Sciatic nerve (tissue), 2 donors: ENCODE results near the gene MTFR1L. TPM values are rescaled to one million over a fixed set of nuclear protein-coding genes. Genes with fewer than 3 reads are reported as not detected.
A peak's percentile ranks its signal among the peaks of the same experiment; 100 is the strongest.

ENCODE experiments used
- ATAC-seq: fragments of 200-7000 bp; cut with Tn5 transposase; one replicate; pipeline ENCODE4 v1.9.1; 2020; ENCODE audit warnings: mild to moderate bottlenecking, moderate library complexity
- DNase-seq: peaks from one replicate; pipeline ENCODE4 v3.0.0-alpha.2; 2020; ENCODE audit warnings: low spot score
- intact Hi-C: fragments of 100-400 bp; cut with DNase I; formaldehyde crosslinking; loops from one replicate; pipeline ENCODE4 v1.14.2; 2022
- total RNA-seq: library from RNA; stranded (reverse); fragmentation: NEBNext Ultra II Directional; extraction: Animal tissue kit (Norgen Biotek cat#: 25700); gene quantifications from one replicate; pipeline ENCODE4 v1.2.1, GENCODE V29; 2021
- donor health status: DM: no; HTN: no; CAD: no.
- donor health status: DM: no; HTN: no; CAD: no.

Gene MTFR1L
- total RNA-seq, 1 donor from 2014 or later: 65.4 TPM

DNA sequence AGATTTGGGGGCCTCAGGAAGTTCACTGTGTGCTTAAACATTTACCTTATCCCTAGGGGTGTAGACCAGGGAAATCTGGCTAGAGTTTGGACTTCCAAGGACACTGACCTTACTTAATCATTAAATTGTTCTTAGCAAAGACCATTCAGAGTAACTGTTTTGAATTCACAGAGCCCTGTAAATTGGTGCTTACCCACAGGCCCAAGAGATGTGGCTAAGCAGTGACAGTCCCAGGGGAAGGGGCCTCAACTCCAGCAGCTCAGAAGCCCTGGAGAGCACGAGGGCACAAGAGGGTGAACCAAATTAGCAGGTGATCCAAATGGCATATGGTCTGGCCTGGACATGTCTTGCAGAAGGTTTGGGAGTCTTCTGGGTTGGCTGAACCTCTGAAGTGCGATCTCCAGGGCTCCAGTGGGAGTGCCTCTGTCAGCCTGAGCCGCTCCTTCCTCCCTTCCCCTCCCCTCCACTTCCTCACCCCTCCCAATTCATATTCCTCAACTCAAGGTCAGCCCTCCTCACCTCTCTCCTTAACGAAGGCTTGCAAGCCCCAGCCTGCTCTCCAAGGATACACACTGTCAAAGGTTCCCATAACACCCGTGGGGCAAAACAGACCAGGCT is 51.4 kb downstream of the MTFR1L start:
- DNase-seq: peak; percentile 37
- intact Hi-C loops: no loop called here
- ATAC-seq: no peak

DNA sequence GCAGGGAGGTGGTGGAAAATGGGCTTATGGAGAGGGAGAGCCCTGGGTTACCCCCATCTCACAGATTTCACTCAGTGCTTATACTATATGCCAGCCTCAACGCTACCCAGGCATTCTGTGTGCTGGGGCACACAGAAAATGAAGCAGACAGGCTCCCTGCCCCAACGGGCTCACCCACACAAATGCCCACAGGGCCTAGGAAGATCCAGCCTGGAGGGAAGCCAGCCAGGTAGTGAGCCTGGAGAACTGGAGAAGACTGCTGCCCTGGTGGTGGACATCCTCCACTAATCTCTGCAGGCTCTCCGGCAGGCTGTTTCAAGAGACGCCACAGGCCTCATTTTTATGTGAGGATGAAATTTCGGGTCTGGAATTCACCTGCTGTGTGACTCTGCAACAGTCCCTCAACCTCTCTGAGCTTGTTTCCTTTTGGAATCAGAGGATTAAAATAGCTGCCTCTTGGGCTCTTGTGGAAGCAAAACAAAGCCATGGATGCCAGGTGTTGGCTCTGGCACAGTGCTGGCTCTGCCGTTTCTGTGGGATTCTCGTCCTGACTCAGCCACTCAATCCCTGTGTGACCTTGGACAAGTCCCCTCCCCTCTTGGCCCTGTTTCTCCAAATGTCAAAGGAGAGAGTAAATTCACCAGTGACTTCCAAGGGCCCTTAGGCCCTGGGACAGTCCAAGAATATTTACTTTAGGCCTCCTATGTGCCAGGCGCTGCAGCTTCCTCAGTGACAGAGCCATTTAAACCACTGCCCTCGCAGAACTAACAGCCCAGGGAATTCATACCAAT is 52.1 kb downstream of the MTFR1L start:
- ATAC-seq: no peak
- intact Hi-C loops: no loop called here
- DNase-seq: peak; percentile 53

DNA sequence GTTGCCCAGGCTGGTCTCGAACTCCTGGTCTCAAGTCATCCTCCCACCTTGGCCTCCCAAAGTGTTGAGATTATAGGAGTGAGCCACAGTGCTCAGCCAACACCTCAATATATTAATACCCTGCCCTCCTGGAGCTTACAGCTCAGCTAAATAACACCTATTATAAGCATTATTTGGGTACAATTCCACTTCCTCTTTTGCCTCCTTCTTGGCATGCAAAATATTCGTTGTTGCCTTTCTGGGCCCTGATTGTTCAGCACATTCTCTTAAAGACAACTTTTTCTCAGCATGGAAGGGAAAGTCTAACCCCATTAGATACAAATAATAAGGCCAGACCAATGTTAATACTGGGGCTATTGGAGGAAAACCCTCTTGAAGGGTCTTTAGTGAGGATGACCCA is 53.0 kb downstream of the MTFR1L start:
- DNase-seq: no peak
- no peak for ATAC-seq
- intact Hi-C loops: no loop called here

DNA sequence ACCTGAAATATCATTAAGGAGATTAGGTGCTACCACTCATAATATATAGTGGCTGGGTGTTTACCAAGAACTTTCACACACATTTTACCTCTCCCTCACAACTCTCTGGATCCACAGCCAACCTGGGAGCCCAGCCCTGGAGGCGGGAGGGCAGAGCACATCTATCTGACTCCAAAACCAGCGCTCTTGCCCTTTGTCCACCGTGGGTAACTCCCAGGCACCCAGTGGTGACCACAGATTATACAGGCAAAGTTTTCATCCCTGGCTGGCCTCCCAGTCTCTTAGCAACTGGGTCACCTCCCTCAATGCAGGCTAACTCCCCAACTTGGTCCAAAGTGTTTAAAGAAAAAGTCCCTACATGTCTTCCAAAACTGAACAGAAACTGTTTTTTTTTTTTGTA is 53.4 kb downstream of the MTFR1L start:
- ATAC-seq (no peak), DNase-seq (no peak)
- intact Hi-C loops: no loop called here

DNA sequence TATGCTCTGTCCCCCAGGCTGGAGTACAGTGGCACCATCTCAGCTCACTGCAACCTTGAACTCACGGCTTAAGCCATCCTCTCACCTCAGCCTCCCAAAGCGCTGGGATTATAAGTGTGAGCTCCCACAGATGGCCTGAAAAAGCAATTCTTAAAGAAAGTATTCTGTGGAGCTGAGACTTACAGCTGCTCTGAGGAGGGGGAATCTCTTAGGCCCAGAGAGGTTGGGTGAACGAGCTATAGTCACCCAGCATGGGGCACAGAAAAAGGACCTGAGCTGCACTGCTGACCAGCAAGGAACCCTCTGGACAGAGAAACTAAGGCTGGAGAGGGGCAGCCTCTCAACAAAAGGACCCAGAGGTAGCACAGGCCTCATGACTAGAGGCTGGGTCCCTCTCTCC is 54.5 kb downstream of the MTFR1L start:
- no peak for DNase-seq

DNA sequence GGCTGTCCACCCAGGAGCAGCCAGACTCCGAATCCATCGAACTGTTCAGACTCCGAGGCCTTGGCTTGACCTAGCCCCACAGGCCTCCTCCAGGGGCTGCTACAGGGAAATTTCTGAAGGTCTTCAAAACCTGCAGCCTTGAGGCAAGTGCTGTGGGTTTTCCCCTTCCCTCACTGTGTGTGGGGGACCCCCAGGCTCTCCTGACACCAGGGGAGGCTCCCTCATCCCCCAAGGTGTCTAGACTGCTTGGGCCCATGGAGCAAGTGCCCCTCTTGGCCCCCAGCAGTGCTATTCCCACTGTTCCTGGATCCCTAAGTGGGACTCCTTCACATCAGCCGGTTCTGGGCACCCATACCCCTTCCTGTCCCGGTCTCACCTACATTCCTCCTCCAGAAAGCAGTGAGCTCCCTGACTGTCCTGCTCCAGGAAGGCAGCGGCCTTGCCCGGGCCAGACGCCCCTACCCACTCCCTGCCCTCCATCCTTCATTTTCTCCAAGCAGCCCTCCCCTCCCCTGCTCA is 54.9 kb downstream of the MTFR1L start:
- DNase-seq (no peak), ATAC-seq (peak; percentile 3)
- intact Hi-C loops: no loop called here

More for the DNA sequence above, 54.5 kb downstream of the MTFR1L start:
- ATAC-seq: no peak
- intact Hi-C loops: no loop called here

DNA sequence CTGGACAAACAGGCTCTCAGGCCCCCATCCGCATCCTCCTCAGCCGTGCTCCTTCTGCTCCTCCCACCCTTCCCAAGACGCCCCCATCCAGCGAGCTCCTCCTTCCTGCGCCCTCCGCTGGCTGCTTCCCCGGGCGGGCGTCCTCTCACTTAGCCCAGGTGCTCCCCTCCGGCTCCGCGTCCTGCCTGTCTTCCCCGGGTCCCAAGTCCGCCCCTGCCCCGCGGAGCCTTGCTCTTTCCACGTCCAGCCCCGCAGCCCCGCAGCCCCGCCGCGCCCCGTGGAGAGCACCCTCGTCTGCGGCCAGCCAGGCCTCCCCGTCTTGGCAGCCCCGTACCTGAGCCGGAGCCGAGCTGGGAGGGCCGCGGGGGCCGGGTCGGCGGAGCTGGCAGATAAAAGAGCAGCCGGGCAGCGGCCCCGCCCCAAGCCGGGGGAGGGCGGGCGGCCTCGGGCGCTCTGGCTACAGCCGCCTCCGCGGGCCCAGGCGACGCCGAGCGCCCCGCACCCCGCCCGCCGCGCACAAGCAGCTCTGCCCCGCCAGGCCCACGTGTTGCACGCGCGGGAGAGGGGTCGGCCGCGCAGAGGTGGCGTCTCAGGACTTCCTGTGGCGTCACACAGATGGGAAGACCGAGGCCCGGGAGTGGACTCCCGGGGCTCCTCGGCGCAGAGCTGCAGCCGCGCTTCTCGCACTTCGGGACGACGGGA is 55.6 kb downstream of the MTFR1L start, which contains the start of gene PAQR7:
Gene PAQR7 (minus strand): TSS at position 555 of the 702 bp plus-strand sequence. CDS start 11,869 bp downstream, outside the sequence.
- intact Hi-C loops: no loop called here
- DNase-seq: peak; percentile 83
- ATAC-seq: peak; percentile 90

DNA sequence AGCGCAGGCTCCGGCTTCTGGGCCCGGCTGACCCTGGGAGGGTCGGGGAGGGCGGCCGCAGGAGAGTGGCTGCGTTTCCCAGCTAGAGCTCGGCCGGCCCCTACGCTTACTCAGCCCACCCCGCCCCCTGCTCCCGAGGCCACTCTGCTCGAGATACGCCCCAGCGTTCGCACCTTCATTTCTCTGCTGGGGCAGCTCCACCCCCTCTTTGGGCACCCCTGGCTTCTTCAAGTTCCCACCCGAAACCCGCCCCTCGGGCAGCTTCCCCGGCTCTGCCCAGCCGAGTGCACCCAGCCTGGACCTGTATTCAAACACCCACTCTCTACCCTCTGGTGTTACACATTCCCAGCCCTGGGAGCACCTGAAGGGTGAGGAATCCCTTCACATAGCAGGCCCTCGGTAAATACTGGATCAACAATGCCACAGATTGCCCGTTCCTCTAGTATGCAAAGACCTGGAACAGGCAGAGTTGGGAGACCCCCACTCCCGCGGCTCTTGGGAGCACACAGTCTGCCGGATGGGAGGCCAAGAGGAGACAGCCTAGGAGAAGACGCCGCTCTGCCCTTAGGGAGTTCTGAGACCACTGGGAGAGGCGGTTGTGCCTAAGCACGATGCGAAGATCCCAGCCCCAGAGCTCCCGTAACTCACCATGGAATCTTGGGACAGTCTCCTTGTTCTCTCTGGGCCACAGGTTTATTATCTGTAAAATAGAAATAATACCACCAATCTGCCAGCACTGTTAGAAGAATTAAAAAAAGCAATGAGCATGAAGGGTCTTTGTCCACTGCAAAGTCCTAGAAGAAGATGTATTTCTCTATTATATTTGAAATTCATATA is 56.3 kb downstream of the MTFR1L start:
- intact Hi-C loops: no loop called here
- no peak for DNase-seq

DNA sequence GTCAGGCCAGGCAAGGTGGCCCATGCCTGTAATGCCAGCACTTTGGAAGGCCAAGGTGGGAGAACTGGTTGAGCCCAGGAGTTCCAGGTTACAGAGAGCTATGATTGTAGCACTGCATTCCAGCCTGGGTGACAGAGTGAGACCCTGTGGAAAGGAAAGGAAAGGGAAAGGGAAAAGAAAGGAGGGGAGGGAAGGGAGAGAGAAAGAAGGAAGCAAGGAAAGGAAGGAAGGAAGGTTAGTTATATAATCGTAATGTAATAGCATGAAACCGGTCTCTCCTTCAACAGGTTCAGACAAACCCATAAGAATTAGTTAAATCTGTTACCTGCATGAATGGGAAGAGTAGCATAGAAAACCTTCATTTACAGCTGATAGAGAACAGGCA is 56.9 kb downstream of the MTFR1L start:
- ATAC-seq (no peak), DNase-seq (no peak)
- intact Hi-C loops: no loop called here

More for the DNA sequence above, 56.3 kb downstream of the MTFR1L start:
- ATAC-seq: peak; percentile 64

DNA sequence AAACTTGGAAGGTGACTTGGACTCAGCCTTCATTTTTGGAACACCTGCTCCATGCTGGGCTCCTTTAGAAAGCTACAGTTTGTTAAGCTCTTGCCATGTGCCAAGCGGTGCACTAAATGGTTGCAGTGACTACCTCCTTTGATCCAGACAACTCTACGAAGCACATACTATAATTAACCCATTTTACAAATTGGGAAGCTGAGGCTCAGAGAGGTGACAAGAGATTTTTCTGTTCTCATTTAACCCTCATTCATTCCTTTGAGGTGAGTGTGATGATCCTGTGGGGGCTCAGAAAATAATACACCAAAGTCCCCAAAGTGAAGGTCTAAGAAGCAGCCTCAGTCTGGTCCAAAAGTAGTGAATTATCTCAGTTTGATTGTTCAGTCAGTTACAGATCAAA is 57.4 kb downstream of the MTFR1L start:
- DNase-seq (no peak), ATAC-seq (no peak)
- intact Hi-C loops: no loop called here

DNA sequence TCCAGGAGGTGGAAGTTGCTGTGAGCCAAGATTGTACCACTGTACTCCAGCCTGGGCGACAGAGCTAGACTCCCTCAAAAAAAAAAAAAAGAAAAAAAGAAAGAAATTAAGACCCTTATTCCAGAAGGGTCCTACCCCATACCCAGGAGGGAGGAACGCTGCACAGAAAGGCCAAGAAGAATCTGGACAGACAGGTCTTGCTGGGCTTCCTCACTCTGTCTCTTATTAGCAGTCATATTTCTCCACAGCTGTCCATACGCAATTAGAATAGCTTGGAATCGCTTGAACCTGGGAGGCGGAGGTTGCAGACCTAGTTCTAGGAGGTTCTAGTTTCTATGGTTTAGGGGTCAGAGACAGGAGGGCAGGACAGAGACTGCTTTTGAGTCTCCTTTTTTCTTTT is 58.9 kb downstream of the MTFR1L start:
- DNase-seq: no peak
- intact Hi-C loops: no loop called here
- ATAC-seq: no peak

DNA sequence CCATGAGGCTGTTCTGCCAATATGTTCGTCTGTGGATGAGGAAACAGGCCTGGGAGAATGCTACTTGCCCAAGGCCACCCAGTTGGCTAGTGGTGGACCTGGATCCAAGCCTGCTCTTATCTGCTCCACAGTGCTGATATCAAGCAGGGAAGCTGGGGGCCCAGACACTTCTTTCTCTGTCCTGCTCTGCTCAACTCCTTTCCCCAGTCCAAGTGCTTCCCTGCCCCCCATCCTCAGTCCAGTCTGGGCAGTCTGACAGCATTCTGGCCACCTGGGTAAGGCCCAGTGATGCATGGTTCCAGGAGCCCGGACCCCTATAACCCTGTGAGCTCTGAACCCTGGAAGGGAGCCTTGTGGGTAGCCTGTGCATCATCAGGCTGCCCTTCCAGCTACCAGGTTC is 59.9 kb downstream of the MTFR1L start:
- ATAC-seq: no peak
- DNase-seq: no peak
- intact Hi-C loops: no loop called here

DNA sequence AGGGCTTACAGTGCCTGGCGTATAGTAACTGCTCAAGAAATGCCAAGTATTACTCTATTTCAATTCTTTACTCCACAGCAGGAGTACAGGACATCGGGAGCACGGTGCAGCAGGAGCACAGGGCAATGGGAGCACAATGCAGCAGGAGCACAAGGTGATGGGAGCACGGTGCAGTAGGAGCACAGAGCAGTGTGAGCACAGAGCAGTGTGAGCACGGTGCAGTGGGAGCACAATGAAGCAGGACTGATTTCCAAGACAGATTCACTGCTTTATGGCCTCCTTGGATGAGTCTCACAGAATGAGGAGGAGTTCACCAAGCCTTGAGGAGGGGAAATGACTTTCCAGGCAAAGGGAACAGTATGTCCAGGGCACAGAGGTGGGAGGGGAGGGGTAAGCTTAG is 60.8 kb downstream of the MTFR1L start:
- DNase-seq (no peak), ATAC-seq (no peak)
- intact Hi-C loops: no loop called here

DNA sequence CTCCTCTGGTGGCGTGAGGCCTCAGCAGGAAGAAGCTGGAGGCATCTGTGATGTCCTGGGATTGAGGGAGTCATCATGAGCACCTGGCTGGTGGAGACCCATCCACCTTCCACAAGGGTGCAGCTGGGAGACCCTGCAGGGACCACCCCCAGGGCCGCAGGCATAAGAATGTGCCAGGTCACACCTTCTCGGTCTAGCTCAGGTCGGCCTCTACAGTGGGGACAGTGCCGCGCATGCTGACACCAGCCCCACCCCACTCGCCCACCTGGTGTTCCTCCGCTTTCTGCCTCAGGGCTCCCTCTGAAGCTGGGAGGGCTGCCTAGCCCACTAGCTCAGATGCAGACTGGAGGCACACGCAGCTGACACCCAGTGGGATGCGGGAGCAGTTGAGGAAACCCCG is 61.5 kb downstream of the MTFR1L start:
- peak; percentile 29 for ATAC-seq
- intact Hi-C loops: no loop called here
- DNase-seq: no peak

Other genes starting within 250 kb of the MTFR1L start
- gene MAN1C1, start 203.2 kb upstream of the MTFR1L start, total RNA-seq: 29.4 TPM
- gene SELENON, start 19.8 kb upstream of the MTFR1L start, total RNA-seq: 53.8 TPM
- not detected for gene AUNIP, start 39.5 kb downstream of the MTFR1L start, total RNA-seq
- gene PAQR7, start 55.8 kb downstream of the MTFR1L start, total RNA-seq: 12.3 TPM
- 186 TPM for gene STMN1, start 86.5 kb downstream of the MTFR1L start, total RNA-seq
- 11.5 TPM for gene PAFAH2, start 178.1 kb downstream of the MTFR1L start, total RNA-seq
- 39.9 TPM for gene EXTL1, start 201.8 kb downstream of the MTFR1L start, total RNA-seq
- gene SLC30A2, start 226.2 kb downstream of the MTFR1L start, total RNA-seq: not detected
- 0.18 TPM for gene TRIM63, start 247.7 kb downstream of the MTFR1L start, total RNA-seq